ENCODE measurements around the gene ABHD12.

Gene ABHD12

DNA sequence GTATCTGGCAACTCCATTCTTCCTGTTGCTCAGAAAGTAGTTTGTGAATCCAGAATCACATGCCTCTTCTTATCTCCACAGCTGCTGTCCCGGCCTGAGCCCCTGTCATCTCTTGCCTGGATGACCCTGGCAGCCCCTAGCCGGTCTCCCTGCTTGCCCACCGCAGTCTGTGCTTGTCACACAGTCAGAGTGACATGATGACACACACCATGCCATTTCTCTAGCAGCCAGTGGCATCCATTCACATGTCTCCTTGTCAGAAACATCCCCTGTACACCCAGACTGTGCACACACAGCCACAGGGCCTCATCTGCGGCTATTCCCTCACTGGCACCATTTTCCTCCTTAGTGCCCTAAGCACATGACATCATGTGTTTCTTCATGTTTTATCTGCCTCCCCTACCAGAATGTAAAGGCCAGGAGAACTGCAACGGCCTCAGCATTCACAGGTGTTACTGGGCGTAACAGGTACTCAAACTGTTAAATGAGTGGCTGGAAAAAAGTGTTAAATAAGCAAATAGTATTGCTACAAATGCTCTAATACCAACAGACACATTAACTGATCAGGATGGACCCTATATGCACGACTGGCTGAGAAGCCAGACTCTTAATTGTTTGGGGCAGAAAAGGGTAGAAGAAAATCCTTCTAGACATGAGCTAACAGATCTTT, 9.6 kb downstream of the ABHD12 start:
- DNase-seq: no peak

GRCh38 chr20:25378884-25379733, 11.5 kb downstream of the ABHD12 start:
- DNase-seq: no peak

- DNase-seq: no peak
Measured at GRCh38 chr20:25378189-25378883, 12.3 kb downstream of the ABHD12 start.

- DNase-seq: no peak
Measured at GRCh38 chr20:25376886-25377285, 13.7 kb downstream of the ABHD12 start.

DNA sequence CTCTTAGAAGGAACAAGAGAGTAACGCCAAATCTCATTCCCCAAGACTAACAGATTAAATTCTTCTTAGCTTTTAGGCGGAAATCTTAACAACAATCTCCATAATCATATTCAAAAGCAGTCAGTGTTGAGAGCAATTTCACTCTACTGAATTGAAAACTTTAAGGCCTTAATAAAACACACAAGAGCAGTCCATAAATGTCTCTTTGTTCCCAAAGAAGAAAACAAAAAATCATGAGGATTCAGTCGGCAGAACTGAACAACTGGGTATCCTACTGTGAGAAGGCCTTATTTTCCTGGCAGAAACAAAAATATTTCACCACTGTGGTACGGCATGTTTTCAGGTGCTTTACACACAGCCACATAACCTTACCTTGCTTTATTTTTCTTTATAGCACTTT, 14.4 kb downstream of the ABHD12 start:
- DNase-seq: no peak

DNA sequence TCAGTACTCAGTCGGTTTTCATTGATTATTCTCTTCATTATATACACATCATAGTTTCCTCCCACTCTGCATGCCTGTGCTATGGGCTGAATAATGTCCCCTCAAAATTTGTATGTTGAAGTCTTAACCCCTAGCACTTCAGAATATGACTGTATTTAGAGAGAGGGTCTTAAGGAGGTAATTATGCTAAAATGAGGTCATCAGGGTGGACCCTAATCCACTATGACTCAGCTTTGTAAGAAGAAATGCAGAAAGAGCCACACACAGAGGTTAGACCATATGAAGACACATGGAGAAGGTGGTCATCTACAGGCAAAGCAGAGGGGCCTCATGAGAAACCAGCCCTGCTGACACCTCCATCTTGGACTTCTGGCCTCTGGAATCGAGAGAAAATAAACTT, 15.8 kb downstream of the ABHD12 start:
- DNase-seq: no peak

DNA sequence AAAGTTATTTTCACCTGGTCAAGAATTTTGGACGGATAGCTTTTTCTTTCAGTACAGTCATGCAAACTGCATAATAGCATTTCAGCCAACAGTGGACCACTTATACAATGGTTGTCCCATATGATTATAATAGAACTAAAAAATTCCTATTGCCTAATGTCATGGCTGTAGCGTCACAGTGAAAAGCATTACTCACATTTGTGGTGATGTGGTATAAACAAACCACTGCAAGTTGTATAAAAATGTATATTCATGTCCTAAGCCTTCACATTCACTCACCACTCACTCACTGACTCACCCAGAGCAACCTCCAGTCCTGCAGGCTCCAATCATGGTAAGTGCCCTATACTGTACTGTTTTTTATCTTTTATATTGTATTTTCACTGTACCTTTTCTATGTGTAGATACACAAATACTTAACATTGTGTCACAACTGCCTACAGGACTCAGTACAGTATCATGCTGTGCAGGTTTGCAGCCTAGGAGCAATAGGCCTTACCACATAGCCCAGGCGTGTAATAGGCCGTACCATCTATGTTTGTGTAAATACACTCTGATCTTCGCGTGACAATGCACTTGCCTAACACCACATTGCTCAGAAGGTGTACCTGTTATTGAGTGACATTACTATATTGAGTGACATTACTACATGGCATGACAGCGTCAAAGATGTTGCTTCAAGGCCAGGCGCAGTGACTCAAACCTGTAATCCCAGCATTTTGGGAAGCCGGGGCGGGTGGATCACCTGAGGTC, 17.9 kb downstream of the ABHD12 start:
- DNase-seq: no peak

GRCh38 chr20:25369971-25370370, 20.7 kb downstream of the ABHD12 start:
- no peak for DNase-seq

DNA sequence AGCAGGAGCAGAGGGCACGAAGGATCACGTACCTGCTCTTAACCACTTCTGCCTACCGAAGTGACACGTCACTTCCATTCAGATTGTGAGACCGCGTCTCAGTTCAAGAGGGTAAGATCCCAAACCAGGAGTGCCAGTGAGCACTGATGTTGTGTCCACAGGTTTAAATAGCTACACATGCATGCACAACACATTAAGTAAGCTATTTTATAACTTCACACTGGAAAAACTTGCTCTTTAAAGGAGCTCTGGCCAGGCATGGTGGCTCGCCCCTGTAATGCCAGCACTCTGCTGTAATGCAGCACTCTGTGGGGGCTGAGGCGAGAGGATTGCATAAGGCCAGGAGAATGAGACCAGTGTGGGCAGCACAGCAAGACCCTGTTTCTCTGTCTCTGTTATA, 21.1 kb downstream of the ABHD12 start:
- no peak for DNase-seq

DNA sequence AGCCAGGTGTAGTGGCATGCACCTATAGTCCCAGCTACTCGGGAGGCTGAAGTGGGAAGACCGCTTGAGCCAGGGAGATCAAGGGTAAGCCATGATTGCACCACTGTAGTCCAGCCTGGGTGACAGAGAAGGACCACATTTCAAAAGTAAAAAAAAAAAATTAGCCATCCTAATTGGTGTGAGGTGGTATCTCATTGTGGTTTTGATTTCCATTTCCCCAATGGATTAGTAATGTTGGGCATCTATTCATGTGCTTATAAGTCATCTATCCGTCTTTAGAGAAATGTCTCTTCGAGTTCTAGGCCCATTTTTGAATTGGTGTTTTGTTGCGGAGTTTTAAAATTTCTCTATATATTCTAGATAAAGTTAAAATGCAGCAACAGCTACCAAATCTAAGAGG, 21.7 kb downstream of the ABHD12 start:
- no peak for DNase-seq

DNA sequence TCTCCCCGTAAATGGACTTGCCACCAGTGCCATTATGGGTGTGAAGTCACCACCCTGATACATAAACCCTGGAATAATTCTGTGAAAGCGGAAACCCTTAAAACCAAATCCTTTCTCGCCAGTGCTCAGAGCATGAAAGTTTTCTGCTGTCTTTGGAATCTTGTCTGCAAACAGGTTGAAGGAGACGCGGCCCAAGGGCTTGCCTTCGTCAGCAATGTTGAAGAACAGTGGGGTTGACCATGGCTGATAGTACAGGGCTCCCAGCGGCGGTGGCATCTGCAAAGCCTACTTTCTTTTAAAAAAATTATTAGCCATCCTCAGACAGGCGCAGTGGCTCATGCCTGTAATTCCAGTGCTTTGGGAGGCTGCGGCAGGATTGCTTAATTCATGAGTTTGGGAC, 22.1 kb downstream of the ABHD12 start:
- no peak for DNase-seq

- DNase-seq: no peak
Measured at GRCh38 chr20:25364879-25365699, 25.5 kb downstream of the ABHD12 start.

DNA sequence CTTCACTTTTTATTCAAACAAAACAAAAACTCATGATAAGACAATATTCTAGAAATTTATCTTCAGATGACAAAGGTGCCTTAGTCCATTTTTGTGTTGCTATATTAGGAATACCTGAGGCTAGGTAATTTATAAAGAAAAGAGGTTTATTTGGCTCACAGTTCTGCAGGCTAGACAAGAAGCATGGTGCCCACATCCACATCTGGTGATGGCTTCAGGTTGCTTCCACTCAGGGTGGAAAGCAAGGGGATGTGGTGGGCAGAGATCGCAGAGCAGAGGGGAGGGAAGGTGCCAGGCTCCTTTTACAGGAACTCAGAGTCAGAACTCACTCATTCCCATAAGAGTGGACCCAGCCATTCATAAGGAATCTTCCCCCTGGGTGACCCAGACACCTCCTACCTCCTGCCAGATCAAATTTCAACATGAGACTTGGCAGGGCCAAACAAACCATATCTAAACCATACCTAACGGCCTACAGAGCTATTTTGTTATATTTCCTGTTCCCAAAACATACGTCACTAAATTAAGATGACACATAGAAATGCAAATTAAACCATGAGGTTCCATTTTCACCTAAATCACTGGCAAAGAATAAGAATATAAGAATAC, 26.4 kb downstream of the ABHD12 start:
- DNase-seq: no peak

DNA sequence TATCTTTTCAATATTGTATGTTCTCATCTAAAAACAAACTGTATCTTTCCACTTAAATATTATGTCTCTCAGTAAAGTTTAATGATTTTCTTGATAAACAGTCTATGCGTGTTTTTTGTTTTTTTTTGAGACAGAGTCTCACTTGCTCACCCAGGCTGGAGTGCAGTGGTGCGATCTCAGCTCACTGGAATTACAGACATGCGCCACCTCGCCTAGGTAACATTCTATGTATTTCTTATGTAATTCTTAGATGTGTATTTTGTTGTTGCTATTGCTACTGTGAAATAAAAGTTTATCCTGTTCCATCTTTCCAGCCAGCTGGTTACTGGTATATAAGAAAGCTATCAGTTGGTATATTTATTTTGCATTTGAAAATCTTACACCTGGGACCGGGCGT, 29.4 kb downstream of the ABHD12 start:
- no peak for DNase-seq

GRCh38 chr20:25360631-25361286, 29.9 kb downstream of the ABHD12 start:
- DNase-seq: no peak

- no peak for DNase-seq
Measured at GRCh38 chr20:25356271-25356933, 34.2 kb downstream of the ABHD12 start.

- DNase-seq: no peak
Measured at GRCh38 chr20:25355866-25356265, 34.8 kb downstream of the ABHD12 start.

DNA sequence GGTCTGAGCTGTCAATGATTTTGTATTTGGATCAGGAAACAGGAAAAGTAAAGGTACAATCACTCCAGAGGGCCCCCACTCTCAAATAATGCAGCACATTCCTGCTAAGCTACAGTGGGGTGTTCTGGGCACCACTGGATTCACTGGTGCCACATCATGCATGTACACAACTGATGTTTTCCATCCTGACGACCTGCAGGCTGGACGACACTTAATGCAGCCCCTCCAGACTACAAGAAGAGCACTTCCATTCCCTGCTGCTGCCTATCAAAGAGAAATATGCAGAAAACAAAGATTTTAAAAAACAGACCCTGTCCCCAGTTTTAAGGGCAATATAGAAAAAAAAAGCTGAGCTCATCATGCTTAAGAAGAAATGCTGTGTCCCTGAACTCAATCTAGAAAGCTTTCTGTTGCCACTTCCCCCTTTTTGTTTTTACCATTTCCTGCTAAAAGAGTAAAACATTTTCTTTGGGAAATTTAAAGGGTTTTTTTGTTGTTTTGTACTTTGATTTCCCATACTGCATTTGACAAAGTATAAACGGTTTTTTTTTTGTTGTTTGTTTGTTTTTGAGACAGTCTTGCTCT, 35.5 kb downstream of the ABHD12 start:
- no peak for DNase-seq

- DNase-seq: no peak
Measured at GRCh38 chr20:25353747-25354705, 36.6 kb downstream of the ABHD12 start.
